ENCODE results near the gene CRYAA.

The CRYAA gene

GRCh38 chr21:43204638-43205037 lies 35.8 kb downstream of the CRYAA start:
- no peak for FAIRE-seq

- no peak for FAIRE-seq
Measured at GRCh38 chr21:43206231-43207042, 37.6 kb downstream of the CRYAA start.

DNA sequence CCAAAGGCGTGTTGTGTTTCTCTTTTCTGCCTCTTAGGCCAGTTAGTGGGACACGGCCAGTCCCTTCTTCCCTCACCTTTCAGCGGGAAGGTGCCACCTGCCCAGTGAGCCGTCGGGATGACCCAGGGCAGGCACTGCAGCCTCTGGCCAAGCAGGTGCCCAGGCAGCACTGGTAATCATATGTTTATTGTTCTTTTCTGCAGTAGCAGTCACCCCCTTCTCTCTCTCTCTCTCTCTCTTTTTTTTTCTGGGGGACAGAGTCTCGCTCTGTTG lies 38.2 kb downstream of the CRYAA start:
- FAIRE-seq, result no peak

GRCh38 chr21:43207868-43208267 lies 39.1 kb downstream of the CRYAA start:
- FAIRE-seq, result no peak

- FAIRE-seq, result no peak
Measured at GRCh38 chr21:43208561-43209332, 39.9 kb downstream of the CRYAA start.

GRCh38 chr21:43209575-43210453 lies 41.0 kb downstream of the CRYAA start:
- FAIRE-seq, result no peak

- FAIRE-seq, result no peak
Measured at GRCh38 chr21:43210454-43211071, 41.8 kb downstream of the CRYAA start.

GRCh38 chr21:43211072-43211759 lies 42.4 kb downstream of the CRYAA start:
- no peak for FAIRE-seq

- FAIRE-seq, result no peak
Measured at GRCh38 chr21:43211760-43212115, 42.9 kb downstream of the CRYAA start.
